Measurements from ENCODE around the gene ASAP2. TPM values are rescaled to one million over a fixed set of nuclear protein-coding genes. Genes with fewer than 3 reads are reported as not detected.

The ASAP2 gene
- polyA plus RNA-seq, 3 donors = 0.08 to 1.1 (median 0.20) TPM

GRCh38 chr2:9312591-9312990, 106.0 kb downstream of the ASAP2 start:
- no peak for DNase-seq
- peaks cover 0 to 2% (median 2%) of the 10 kb centered on the region in 3 donors for H3K27me3 Mint-ChIP-seq (ENCODE audit: low read depth in 3 of 3)
- no peaks in the 10 kb centered on the region for H3K4me1 ChIP-seq (ENCODE audit: control insufficient read depth in 1 of 2, insufficient read depth in 2 of 2, low read length in 2 of 2)
- H3K9me3 Mint-ChIP-seq = no peaks in the 10 kb centered on the region
- H3K4me3 ChIP-seq (replicated peaks in 1 of 3; ENCODE audit: low read depth in 2 of 3, low read length in 3 of 3) = no peak overlapping the region
- intact Hi-C loops (cut with micrococcal nuclease) = no loop called here
- H3K27ac Mint-ChIP-seq = no peak overlapping the region
- H3K79me2 ChIP-seq (ENCODE audit: insufficient read depth, low read length) = no peaks in the 10 kb centered on the region
- H3K9me3 ChIP-seq (replicated peaks in 1 of 2; ENCODE audit: control insufficient read depth in 1 of 2, insufficient read depth in 1 of 2, low read length in 2 of 2) = no peaks in the 10 kb centered on the region
- H3K4me3 Mint-ChIP-seq = no peak overlapping the region
- H2AFZ ChIP-seq (ENCODE audit: insufficient read depth, low read depth, low read length, poor library complexity, severe bottlenecking) = no peak overlapping the region
- no peaks in the 10 kb centered on the region for H3K36me3 Mint-ChIP-seq
- H3K4me2 ChIP-seq (replicated peaks; ENCODE audit: extremely low read depth, low read length, poor library complexity, severe bottlenecking) = no peak overlapping the region
- no peak for TF ChIP-seq CTCF (IDR thresholded peaks at IDR 0.05)
- H3K9ac ChIP-seq (ENCODE audit: insufficient read depth, low read length, poor library complexity, severe bottlenecking) = no peak overlapping the region
- no peaks in the 10 kb centered on the region for H4K20me1 ChIP-seq (ENCODE audit: insufficient read depth, low read length)
- H3K27ac ChIP-seq (ENCODE audit: low read depth in 1 of 2, low read length in 2 of 2) = no peak overlapping the region
- H3K27me3 ChIP-seq (ENCODE audit: control insufficient read depth in 2 of 2, insufficient read depth in 2 of 2, low read length in 2 of 2) = no peaks in the 10 kb centered on the region
- H3K4me1 Mint-ChIP-seq = peaks cover 6% of the 10 kb centered on the region
- 97% methylated on average over 3 of the region's 6 CpGs for WGBS (ENCODE audit: insufficient coverage)
- no peaks in the 10 kb centered on the region for H3K36me3 ChIP-seq (replicated peaks in 1 of 2; ENCODE audit: control insufficient read depth in 1 of 2, insufficient read depth in 2 of 2, low read length in 2 of 2)

- H3K9me3 Mint-ChIP-seq = no peaks in the 10 kb centered on the region
- no peak overlapping the region for H3K4me3 ChIP-seq (replicated peaks in 1 of 3; ENCODE audit: low read depth in 2 of 3, low read length in 3 of 3)
- no peaks in the 10 kb centered on the region for H3K79me2 ChIP-seq (ENCODE audit: insufficient read depth, low read length)
- no peak overlapping the region for H3K4me3 Mint-ChIP-seq
- intact Hi-C loops (cut with micrococcal nuclease) = no loop called here
- H2AFZ ChIP-seq (ENCODE audit: insufficient read depth, low read depth, low read length, poor library complexity, severe bottlenecking) = no peak overlapping the region
- DNase-seq = no peak
- TF ChIP-seq CTCF (IDR thresholded peaks at IDR 0.05) = no peak
- H3K36me3 ChIP-seq (replicated peaks in 1 of 2; ENCODE audit: control insufficient read depth in 1 of 2, insufficient read depth in 2 of 2, low read length in 2 of 2) = no peaks in the 10 kb centered on the region
- H3K36me3 Mint-ChIP-seq = no peaks in the 10 kb centered on the region
- 100% methylated on average over 1 of the region's 9 CpGs for WGBS (ENCODE audit: insufficient coverage)
- H3K4me2 ChIP-seq (replicated peaks; ENCODE audit: extremely low read depth, low read length, poor library complexity, severe bottlenecking) = no peak overlapping the region
- H4K20me1 ChIP-seq (ENCODE audit: insufficient read depth, low read length) = no peaks in the 10 kb centered on the region
- no peak overlapping the region for H3K27ac Mint-ChIP-seq
- H3K4me1 Mint-ChIP-seq = peaks cover 6% of the 10 kb centered on the region
- no peaks in the 10 kb centered on the region for H3K4me1 ChIP-seq (ENCODE audit: control insufficient read depth in 1 of 2, insufficient read depth in 2 of 2, low read length in 2 of 2)
- no peak overlapping the region for H3K27ac ChIP-seq (ENCODE audit: low read depth in 1 of 2, low read length in 2 of 2)
- no peaks in the 10 kb centered on the region for H3K9me3 ChIP-seq (replicated peaks in 1 of 2; ENCODE audit: control insufficient read depth in 1 of 2, insufficient read depth in 1 of 2, low read length in 2 of 2)
- H3K9ac ChIP-seq (ENCODE audit: insufficient read depth, low read length, poor library complexity, severe bottlenecking) = no peak overlapping the region
- H3K27me3 Mint-ChIP-seq (ENCODE audit: low read depth in 3 of 3) = peaks cover 0 to 2% (median 2%) of the 10 kb centered on the region in 3 donors
- no peaks in the 10 kb centered on the region for H3K27me3 ChIP-seq (ENCODE audit: control insufficient read depth in 2 of 2, insufficient read depth in 2 of 2, low read length in 2 of 2)
Measured at GRCh38 chr2:9313443-9313842, 106.8 kb downstream of the ASAP2 start.

Data from CD14-positive monocyte (primary cell).